Panc1 (cell line): Measurements from ENCODE around the gene CRHR2.

Experiments used
- CTCF ChIP-seq: fragments of 450-650 bp; IDR thresholded peaks from 2 replicates; pipeline ENCODE4 v1.5.1; 2017; ENCODE audit warnings: mild to moderate bottlenecking
- POLR2AphosphoS5 ChIP-seq: IDR thresholded peaks from 2 replicates; pipeline ENCODE4 v1.6.1; 2012; ENCODE audit warnings: mild to moderate bottlenecking, low read depth, low read length, moderate library complexity
- SIN3A ChIP-seq: IDR thresholded peaks from 2 replicates; pipeline ENCODE4 v1.6.1; 2012; ENCODE audit warnings: low read depth, mild to moderate bottlenecking, low read length, moderate library complexity, borderline replicate concordance; ENCODE audit not compliant: insufficient read depth
- TF ChIP-seq, protein P1 (sequence below), 2 experiments: IDR thresholded peaks; 2 replicates each; pipeline ENCODE4 v1.6.1; 2011 to 2012; ENCODE audit warnings: low read depth in 2 of 2, control low read depth in 1 of 2, low read length in 1 of 2, mild to moderate bottlenecking in 1 of 2, moderate library complexity in 1 of 2; ENCODE audit not compliant: insufficient read depth in 1 of 2

- TF ChIP-seq CTCF, result no peak
- no peak for TF ChIP-seq POLR2AphosphoS5
- TF ChIP-seq, protein P1, sequence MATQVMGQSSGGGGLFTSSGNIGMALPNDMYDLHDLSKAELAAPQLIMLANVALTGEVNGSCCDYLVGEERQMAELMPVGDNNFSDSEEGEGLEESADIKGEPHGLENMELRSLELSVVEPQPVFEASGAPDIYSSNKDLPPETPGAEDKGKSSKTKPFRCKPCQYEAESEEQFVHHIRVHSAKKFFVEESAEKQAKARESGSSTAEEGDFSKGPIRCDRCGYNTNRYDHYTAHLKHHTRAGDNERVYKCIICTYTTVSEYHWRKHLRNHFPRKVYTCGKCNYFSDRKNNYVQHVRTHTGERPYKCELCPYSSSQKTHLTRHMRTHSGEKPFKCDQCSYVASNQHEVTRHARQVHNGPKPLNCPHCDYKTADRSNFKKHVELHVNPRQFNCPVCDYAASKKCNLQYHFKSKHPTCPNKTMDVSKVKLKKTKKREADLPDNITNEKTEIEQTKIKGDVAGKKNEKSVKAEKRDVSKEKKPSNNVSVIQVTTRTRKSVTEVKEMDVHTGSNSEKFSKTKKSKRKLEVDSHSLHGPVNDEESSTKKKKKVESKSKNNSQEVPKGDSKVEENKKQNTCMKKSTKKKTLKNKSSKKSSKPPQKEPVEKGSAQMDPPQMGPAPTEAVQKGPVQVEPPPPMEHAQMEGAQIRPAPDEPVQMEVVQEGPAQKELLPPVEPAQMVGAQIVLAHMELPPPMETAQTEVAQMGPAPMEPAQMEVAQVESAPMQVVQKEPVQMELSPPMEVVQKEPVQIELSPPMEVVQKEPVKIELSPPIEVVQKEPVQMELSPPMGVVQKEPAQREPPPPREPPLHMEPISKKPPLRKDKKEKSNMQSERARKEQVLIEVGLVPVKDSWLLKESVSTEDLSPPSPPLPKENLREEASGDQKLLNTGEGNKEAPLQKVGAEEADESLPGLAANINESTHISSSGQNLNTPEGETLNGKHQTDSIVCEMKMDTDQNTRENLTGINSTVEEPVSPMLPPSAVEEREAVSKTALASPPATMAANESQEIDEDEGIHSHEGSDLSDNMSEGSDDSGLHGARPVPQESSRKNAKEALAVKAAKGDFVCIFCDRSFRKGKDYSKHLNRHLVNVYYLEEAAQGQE (IDR thresholded peaks at IDR 0.05; ENCODE audit: insufficient read depth in 1 of 2, low read depth in 2 of 2, low read length in 1 of 2), result no peak
- no peak for TF ChIP-seq SIN3A
Observed at GRCh38 chr7:30647589-30648364, 34.5 kb downstream of the CRHR2 start.
